Liver (tissue), 9 donors: ENCODE measurements around the gene HIVEP3. TPM values are rescaled to one million over a fixed set of nuclear protein-coding genes. Genes with fewer than 3 reads are reported as not detected.

Source experiments
- DNase-seq: peaks from one replicate; pipeline ENCODE4 v3.0.0-alpha.2; 2017; ENCODE audit warnings: low spot score
- H3K27ac ChIP-seq, 2 donors: one replicate each; pipeline ENCODE4 v1.7.0; 2013; ENCODE audit warnings: inconsistent platforms in 2 of 2, low read length in 2 of 2, control low read depth in 1 of 2, low read depth in 1 of 2, mild to moderate bottlenecking in 1 of 2
- H3K27me3 ChIP-seq, 4 donors: one replicate each; pipeline versions ENCODE4 v1.6.1 to v1.7.0; 2013; ENCODE audit warnings: low read length in 3 of 4, inconsistent platforms in 1 of 4, mild to moderate bottlenecking in 1 of 4, moderate library complexity in 1 of 4; ENCODE audit not compliant: control insufficient read depth in 4 of 4, insufficient read depth in 4 of 4
- H3K36me3 ChIP-seq, 4 donors: one replicate each; pipeline versions ENCODE4 v1.6.1 to v1.7.0; 2013; ENCODE audit warnings: low read length in 3 of 4, mild to moderate bottlenecking in 3 of 4, low read depth in 1 of 4, moderate library complexity in 1 of 4; ENCODE audit not compliant: control insufficient read depth in 4 of 4, insufficient read depth in 3 of 4
- H3K4me1 ChIP-seq, 4 donors: one replicate each; pipeline versions ENCODE4 v1.6.1 to v1.7.0; 2013; ENCODE audit warnings: low read length in 3 of 4, mild to moderate bottlenecking in 3 of 4, moderate library complexity in 1 of 4; ENCODE audit not compliant: control insufficient read depth in 4 of 4, insufficient read depth in 4 of 4
- H3K4me3 ChIP-seq, 3 donors: one replicate each; pipeline versions ENCODE4 v1.6.1 to v1.7.0; 2013; ENCODE audit warnings: low read length in 3 of 3, control low read depth in 1 of 3, low read depth in 1 of 3, mild to moderate bottlenecking in 1 of 3
- H3K9ac ChIP-seq, 2 donors: one replicate each; pipeline ENCODE4 v1.7.0; 2013; ENCODE audit warnings: low read length in 2 of 2, mild to moderate bottlenecking in 2 of 2, moderate library complexity in 2 of 2, control low read depth in 1 of 2, low read depth in 1 of 2
- H3K9me3 ChIP-seq, 4 donors: one replicate each; pipeline versions ENCODE4 v1.6.1 to v1.7.0; 2013; ENCODE audit warnings: low read length in 3 of 4; ENCODE audit not compliant: control insufficient read depth in 4 of 4
- EGR1 ChIP-seq, 2 donors: IDR thresholded peaks; 2 replicates each; pipeline ENCODE4 v1.6.1; 2016 to 2018; ENCODE audit warnings: antibody characterized with exemption in 2 of 2, low read depth in 2 of 2
- FOXA1 ChIP-seq: IDR thresholded peaks from 2 replicates; pipeline ENCODE4 v1.6.1; 2016; ENCODE audit warnings: antibody characterized with exemption
- FOXA2 ChIP-seq: IDR thresholded peaks from 2 replicates; pipeline ENCODE4 v1.6.1; 2016; ENCODE audit warnings: antibody characterized with exemption
- GABPA ChIP-seq, 2 donors: IDR thresholded peaks in 1 of 2; conservative IDR thresholded peaks in 1 of 2; 2 replicates each; pipeline ENCODE4 v1.6.1; 2016; ENCODE audit warnings: antibody characterized with exemption in 2 of 2, mild to moderate bottlenecking in 1 of 2, moderate library complexity in 1 of 2
- HNF4A ChIP-seq, 2 donors: conservative IDR thresholded peaks; 2 replicates each; pipeline ENCODE4 v1.6.1; 2016; ENCODE audit warnings: antibody characterized with exemption in 2 of 2, mild to moderate bottlenecking in 2 of 2
- HNF4G ChIP-seq: IDR thresholded peaks from 2 replicates; pipeline ENCODE4 v1.6.1; 2016; ENCODE audit warnings: antibody characterized with exemption
- JUND ChIP-seq, 2 donors: IDR thresholded peaks; 2 replicates each; pipeline ENCODE4 v1.6.1; 2016; ENCODE audit warnings: antibody characterized with exemption in 2 of 2
- NR2F2 ChIP-seq: IDR thresholded peaks from 2 replicates; pipeline ENCODE4 v1.6.1; 2016; ENCODE audit warnings: antibody characterized with exemption
- RAD21 ChIP-seq, 2 donors: IDR thresholded peaks; 2 replicates each; pipeline ENCODE4 v1.6.1; 2016; ENCODE audit warnings: antibody characterized with exemption in 2 of 2, mild to moderate bottlenecking in 2 of 2
- RXRA ChIP-seq, 2 donors: IDR thresholded peaks; 2 replicates each; pipeline ENCODE4 v1.6.1; 2017 to 2018; ENCODE audit warnings: antibody characterized with exemption in 2 of 2, mild to moderate bottlenecking in 1 of 2
- SP1 ChIP-seq: IDR thresholded peaks from 2 replicates; pipeline ENCODE4 v1.6.1; 2018; ENCODE audit warnings: antibody characterized with exemption, mild to moderate bottlenecking
- TAF1 ChIP-seq: conservative IDR thresholded peaks from 2 replicates; pipeline ENCODE4 v1.6.1; 2016; ENCODE audit warnings: antibody characterized with exemption, mild to moderate bottlenecking
- YY1 ChIP-seq: IDR thresholded peaks from 2 replicates; pipeline ENCODE4 v1.6.1; 2016; ENCODE audit warnings: antibody characterized with exemption, mild to moderate bottlenecking
- ZBTB33 ChIP-seq: IDR thresholded peaks from 2 replicates; pipeline ENCODE4 v1.6.1; 2016; ENCODE audit warnings: antibody characterized with exemption
- WGBS: extraction: QIAGEN DNeasy Blood & Tissue Kit; methylation state at CpG from one replicate; pipeline ENCODE4 v1.1.7; 2013; 5-methylcytosine and 5-hydroxymethylcytosine counted together
- polyA plus RNA-seq, 2 donors: library from polyadenylated mRNA; stranded (reverse) in 1 of 2; unstranded in 1 of 2; fragments of 200-250 nt in 1 of 2; fragments of >200 nt in 1 of 2; fragmentation: Nextera tagmentation in 1 of 2; extraction: Ambion mirVana in 1 of 2; gene quantifications; one replicate each; pipeline versions ENCODE4 v1.2.1 to v1.2.3, GENCODE V29; 2013 to 2015
- total RNA-seq, 2 donors: library from RNA; depleted of rRNA; stranded (reverse); fragments of >200 nt; gene quantifications; one replicate each; pipeline ENCODE4 v1.2.3, GENCODE V29; 2014
- TF ChIP-seq, protein P1 (sequence below): IDR thresholded peaks from 2 replicates; pipeline ENCODE4 v1.6.1; 2016; ENCODE audit warnings: antibody characterized with exemption
- TF ChIP-seq, protein P2 (sequence below): fragments of 150-350 bp; IDR thresholded peaks from 2 replicates; pipeline ENCODE4 v1.5.1; 2017; ENCODE audit warnings: improper control_type of control experiment, low read depth, low read length; ENCODE audit not compliant: missing input control
- TF ChIP-seq, protein P3 (sequence below): IDR thresholded peaks from 2 replicates; pipeline ENCODE4 v1.6.1; 2016; ENCODE audit warnings: antibody characterized with exemption
- TF ChIP-seq, protein P4 (sequence below): IDR thresholded peaks from 2 replicates; pipeline ENCODE4 v1.6.1; 2016; ENCODE audit warnings: antibody characterized with exemption, mild to moderate bottlenecking
- donor health status: healthy.
- donor health status: healthy.
- donor health status: healthy.
- donor health status: healthy.
- donor health status: healthy.

Gene HIVEP3
- total and polyA plus RNA-seq, 4 donors: 0.93 to 1.6 (median 1.4) TPM

DNA sequence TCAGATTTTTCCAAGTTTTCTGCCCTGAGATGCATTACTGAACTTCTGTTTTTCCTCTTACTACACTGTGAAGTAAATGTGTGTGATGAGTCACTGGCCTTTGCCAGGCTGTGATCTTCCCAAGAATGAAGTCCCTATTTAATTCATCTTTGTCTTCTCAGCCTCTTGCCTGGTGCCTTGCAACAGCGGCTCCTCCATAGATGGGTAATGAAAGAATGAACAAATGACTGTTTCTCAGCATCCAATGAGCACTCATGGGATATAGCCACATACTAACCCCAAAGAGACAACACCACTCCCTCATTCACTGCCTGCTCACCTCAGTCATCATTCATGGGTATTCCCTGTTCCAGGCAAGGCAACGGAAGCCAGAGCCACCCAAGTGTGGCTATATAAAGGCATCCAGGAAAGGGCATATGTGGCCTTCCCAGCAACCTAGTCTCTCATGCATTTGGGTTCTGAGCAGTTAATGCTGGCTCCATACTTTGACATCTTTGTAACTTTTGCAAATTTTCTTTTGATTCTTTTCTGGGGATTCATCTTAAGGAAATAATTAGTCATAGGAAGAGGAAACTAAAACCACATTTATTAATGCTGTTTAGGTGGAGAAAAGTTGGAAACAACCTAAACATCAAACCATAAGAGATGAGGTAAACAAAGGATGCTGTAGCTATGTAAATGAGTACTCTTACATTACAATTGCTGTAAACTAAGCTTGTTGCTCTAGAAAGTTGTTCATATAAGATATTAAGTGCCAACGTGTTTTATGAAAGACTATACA lies 71.9 kb downstream of the HIVEP3 start:
- Histone ChIP-seq H3K36me3 (no peaks in the 10 kb centered on the region), H3K27ac (no peak overlapping the region), H3K4me3 (no peak overlapping the region), H3K4me1 (no peaks in the 10 kb centered on the region), H3K27me3 (no peaks in the 10 kb centered on the region), H3K9me3 (no peaks in the 10 kb centered on the region), H3K9ac (no peak overlapping the region)
- DNase-seq: no peak
- WGBS: 92% methylated on average over 3 of the region's 3 CpGs
- TF ChIP-seq RXRA (IDR thresholded peaks at IDR 0.05) (no peak), GABPA (IDR thresholded peaks at IDR 0.05 in 1 of 2, conservative IDR thresholded peaks at IDR 0.05 in 1 of 2) (no peak), YY1 (no peak), JUND (IDR thresholded peaks at IDR 0.05) (no peak), RAD21 (IDR thresholded peaks at IDR 0.05) (no peak), EGR1 (IDR thresholded peaks at IDR 0.05; ENCODE audit: low read depth in 2 of 2) (no peak), HNF4A (conservative IDR thresholded peaks at IDR 0.05) (no peak), HNF4G (no peak), FOXA2 (no peak), FOXA1 (no peak), SP1 (no peak), TAF1 (no peak), NR2F2 (no peak), ZBTB33 (no peak)
- TF ChIP-seq, protein P1, sequence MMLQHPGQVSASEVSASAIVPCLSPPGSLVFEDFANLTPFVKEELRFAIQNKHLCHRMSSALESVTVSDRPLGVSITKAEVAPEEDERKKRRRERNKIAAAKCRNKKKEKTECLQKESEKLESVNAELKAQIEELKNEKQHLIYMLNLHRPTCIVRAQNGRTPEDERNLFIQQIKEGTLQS: no peak
- TF ChIP-seq, protein P2, sequence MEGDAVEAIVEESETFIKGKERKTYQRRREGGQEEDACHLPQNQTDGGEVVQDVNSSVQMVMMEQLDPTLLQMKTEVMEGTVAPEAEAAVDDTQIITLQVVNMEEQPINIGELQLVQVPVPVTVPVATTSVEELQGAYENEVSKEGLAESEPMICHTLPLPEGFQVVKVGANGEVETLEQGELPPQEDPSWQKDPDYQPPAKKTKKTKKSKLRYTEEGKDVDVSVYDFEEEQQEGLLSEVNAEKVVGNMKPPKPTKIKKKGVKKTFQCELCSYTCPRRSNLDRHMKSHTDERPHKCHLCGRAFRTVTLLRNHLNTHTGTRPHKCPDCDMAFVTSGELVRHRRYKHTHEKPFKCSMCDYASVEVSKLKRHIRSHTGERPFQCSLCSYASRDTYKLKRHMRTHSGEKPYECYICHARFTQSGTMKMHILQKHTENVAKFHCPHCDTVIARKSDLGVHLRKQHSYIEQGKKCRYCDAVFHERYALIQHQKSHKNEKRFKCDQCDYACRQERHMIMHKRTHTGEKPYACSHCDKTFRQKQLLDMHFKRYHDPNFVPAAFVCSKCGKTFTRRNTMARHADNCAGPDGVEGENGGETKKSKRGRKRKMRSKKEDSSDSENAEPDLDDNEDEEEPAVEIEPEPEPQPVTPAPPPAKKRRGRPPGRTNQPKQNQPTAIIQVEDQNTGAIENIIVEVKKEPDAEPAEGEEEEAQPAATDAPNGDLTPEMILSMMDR: no peak
- TF ChIP-seq, protein P3, sequence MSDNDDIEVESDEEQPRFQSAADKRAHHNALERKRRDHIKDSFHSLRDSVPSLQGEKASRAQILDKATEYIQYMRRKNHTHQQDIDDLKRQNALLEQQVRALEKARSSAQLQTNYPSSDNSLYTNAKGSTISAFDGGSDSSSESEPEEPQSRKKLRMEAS: no peak
- TF ChIP-seq, protein P4, sequence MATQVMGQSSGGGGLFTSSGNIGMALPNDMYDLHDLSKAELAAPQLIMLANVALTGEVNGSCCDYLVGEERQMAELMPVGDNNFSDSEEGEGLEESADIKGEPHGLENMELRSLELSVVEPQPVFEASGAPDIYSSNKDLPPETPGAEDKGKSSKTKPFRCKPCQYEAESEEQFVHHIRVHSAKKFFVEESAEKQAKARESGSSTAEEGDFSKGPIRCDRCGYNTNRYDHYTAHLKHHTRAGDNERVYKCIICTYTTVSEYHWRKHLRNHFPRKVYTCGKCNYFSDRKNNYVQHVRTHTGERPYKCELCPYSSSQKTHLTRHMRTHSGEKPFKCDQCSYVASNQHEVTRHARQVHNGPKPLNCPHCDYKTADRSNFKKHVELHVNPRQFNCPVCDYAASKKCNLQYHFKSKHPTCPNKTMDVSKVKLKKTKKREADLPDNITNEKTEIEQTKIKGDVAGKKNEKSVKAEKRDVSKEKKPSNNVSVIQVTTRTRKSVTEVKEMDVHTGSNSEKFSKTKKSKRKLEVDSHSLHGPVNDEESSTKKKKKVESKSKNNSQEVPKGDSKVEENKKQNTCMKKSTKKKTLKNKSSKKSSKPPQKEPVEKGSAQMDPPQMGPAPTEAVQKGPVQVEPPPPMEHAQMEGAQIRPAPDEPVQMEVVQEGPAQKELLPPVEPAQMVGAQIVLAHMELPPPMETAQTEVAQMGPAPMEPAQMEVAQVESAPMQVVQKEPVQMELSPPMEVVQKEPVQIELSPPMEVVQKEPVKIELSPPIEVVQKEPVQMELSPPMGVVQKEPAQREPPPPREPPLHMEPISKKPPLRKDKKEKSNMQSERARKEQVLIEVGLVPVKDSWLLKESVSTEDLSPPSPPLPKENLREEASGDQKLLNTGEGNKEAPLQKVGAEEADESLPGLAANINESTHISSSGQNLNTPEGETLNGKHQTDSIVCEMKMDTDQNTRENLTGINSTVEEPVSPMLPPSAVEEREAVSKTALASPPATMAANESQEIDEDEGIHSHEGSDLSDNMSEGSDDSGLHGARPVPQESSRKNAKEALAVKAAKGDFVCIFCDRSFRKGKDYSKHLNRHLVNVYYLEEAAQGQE: no peak
